ENCODE measurements around the gene TMBIM4.

Gene TMBIM4

GRCh38 chr12:66085998-66086397 is 83.8 kb downstream of the TMBIM4 start:
- DNase-seq = no peak

Data from GF-D8 (cell line).